NK-92 treated with Interleukin-12 subunit alpha and Interleukin-12 subunit beta, amount 100 ng/mL, for 24 hours (cell line): ENCODE data around the gene DYNC2LI1.

Experiments
- DNase-seq: peaks from one replicate; lab custom pipeline; 2025; lab: John Stamatoyannopoulos, UW

The DYNC2LI1 gene

GRCh38 chr2:43763091-43763490 lies 10.7 kb upstream of the DYNC2LI1 start:
- no peak for DNase-seq

GRCh38 chr2:43764086-43764705 lies 9.6 kb upstream of the DYNC2LI1 start:
- no peak for DNase-seq

GRCh38 chr2:43766006-43766405 lies 7.8 kb upstream of the DYNC2LI1 start:
- DNase-seq: no peak

GRCh38 chr2:43774617-43775016 lies 778 bp downstream of the DYNC2LI1 start:
- DNase-seq: no peak

- DNase-seq: no peak
Measured at GRCh38 chr2:43776324-43776723, 2.5 kb downstream of the DYNC2LI1 start.

- no peak for DNase-seq
Measured at GRCh38 chr2:43777306-43777926, 3.6 kb downstream of the DYNC2LI1 start.

GRCh38 chr2:43778233-43778632 lies 4.4 kb downstream of the DYNC2LI1 start:
- no peak for DNase-seq

GRCh38 chr2:43787895-43788294 lies 14.1 kb downstream of the DYNC2LI1 start:
- DNase-seq: no peak

GRCh38 chr2:43788646-43789045 lies 14.8 kb downstream of the DYNC2LI1 start:
- DNase-seq: no peak

GRCh38 chr2:43790147-43790546 lies 16.3 kb downstream of the DYNC2LI1 start:
- DNase-seq: no peak

- DNase-seq: no peak
Measured at GRCh38 chr2:43791035-43791765, 17.4 kb downstream of the DYNC2LI1 start.

GRCh38 chr2:43792653-43793052 lies 18.8 kb downstream of the DYNC2LI1 start:
- DNase-seq: no peak

GRCh38 chr2:43794956-43795355 lies 21.1 kb downstream of the DYNC2LI1 start:
- DNase-seq: no peak

GRCh38 chr2:43796206-43796605 lies 22.4 kb downstream of the DYNC2LI1 start:
- no peak for DNase-seq

- DNase-seq: no peak
Measured at GRCh38 chr2:43798300-43798699, 24.5 kb downstream of the DYNC2LI1 start.

- DNase-seq: no peak
Measured at GRCh38 chr2:43800894-43801293, 27.1 kb downstream of the DYNC2LI1 start.

- no peak for DNase-seq
Measured at GRCh38 chr2:43802135-43802534, 28.3 kb downstream of the DYNC2LI1 start.

GRCh38 chr2:43803113-43803512 lies 29.3 kb downstream of the DYNC2LI1 start:
- DNase-seq: no peak

- no peak for DNase-seq
Measured at GRCh38 chr2:43806719-43807031, 32.8 kb downstream of the DYNC2LI1 start.

- no peak for DNase-seq
Measured at GRCh38 chr2:43810452-43810851, 36.6 kb downstream of the DYNC2LI1 start.

- DNase-seq: no peak
Measured at GRCh38 chr2:43810888-43811287, 37.0 kb downstream of the DYNC2LI1 start.

- DNase-seq: no peak
Measured at GRCh38 chr2:43812006-43812405, 38.2 kb downstream of the DYNC2LI1 start.

- DNase-seq: no peak
Measured at GRCh38 chr2:43812947-43813346, 39.1 kb downstream of the DYNC2LI1 start.

GRCh38 chr2:43814711-43815110 lies 40.9 kb downstream of the DYNC2LI1 start:
- DNase-seq: no peak
